ENCODE measurements around the gene PARD3. TPM values are rescaled to one million over a fixed set of nuclear protein-coding genes. Genes with fewer than 3 reads are reported as not detected.

The PARD3 gene
- total and polyA plus RNA-seq, 2 experiments from 2014 or later = 47.2 to 59.7 TPM

DNA sequence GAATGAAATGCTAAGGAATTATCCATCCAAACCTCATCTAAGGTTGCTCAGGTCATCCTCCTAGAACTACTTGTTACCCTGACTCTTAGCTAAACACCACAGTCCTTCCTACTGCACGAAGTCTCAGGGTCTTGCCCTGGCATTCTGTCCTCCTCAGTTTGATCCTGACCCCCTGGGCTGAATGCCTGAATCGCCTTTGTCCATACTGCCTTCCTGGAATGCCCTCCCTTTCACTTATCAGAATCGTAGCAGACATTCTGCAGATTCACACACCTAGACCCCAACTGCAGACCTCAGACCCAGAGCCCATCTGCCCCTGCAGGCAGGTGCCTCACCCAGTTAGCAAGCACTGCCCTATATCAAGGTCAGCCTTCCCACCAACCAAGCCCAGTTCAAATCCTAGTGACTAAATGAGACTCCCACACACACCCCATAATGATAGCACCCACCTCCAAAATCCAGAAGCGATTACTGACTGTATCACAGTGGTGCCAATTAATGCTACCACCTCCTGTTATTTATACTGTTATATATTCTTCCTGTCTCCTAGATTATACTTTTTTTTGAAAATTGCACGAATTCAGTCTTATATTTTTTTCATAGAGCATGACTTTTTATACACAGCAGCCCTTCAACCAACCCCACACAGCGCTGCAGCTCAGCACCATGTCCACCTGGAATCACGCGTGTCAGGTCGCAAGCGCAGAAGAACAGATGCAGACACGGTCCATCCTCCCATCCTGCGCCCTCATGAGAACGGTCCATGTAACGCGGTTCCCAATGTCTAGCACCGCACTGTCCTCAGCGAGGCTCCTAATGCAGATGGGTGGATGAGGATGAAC, 3.7 kb downstream of the PARD3 start:
- Histone ChIP-seq H3K9me2 (replicated peaks; ENCODE audit: insufficient read depth) (no peaks in the 10 kb centered on the region), H3K9me3 (ENCODE audit: low read depth) (no peaks in the 10 kb centered on the region), H3K4me3 (no peak overlapping the region), H3K27me3 (no peaks in the 10 kb centered on the region), H3K79me2 (peaks cover 79% of the 10 kb centered on the region), H3K27ac (no peak overlapping the region), H4K20me1 (ENCODE audit: insufficient read depth, poor library complexity, severe bottlenecking) (peaks cover 73% of the 10 kb centered on the region), H3K4me1 (ENCODE audit: insufficient read depth) (peaks cover 23% of the 10 kb centered on the region), H3K4me2 (no peak overlapping the region), H3K36me3 (replicated peaks; ENCODE audit: insufficient read depth, low read depth) (no peaks in the 10 kb centered on the region), H2AFZ (no peak overlapping the region)
- 89% methylated on average over 17 of the region's 17 CpGs for WGBS (ENCODE audit: low lambda C conversion rate, missing lambda C conversion rate)
- no peak for TF ChIP-seq EZH2 (IDR thresholded peaks at IDR 0.05; ENCODE audit: borderline replicate concordance)
- no peak for TF ChIP-seq EZH2phosphoT487 (IDR thresholded peaks at IDR 0.05; ENCODE audit: low read depth, severe bottlenecking, unreplicated experiment)
- no peak for TF ChIP-seq CTCF (IDR thresholded peaks at IDR 0.05; ENCODE audit: poor library complexity)
- DNase-seq (ENCODE audit: low spot score) = no peak

- H3K27me3 ChIP-seq = no peaks in the 10 kb centered on the region
- no peaks in the 10 kb centered on the region for H3K9me2 ChIP-seq (replicated peaks; ENCODE audit: insufficient read depth)
- no peak overlapping the region for H3K27ac ChIP-seq
- H3K9me3 ChIP-seq (ENCODE audit: low read depth) = no peaks in the 10 kb centered on the region
- TF ChIP-seq CTCF (IDR thresholded peaks at IDR 0.05; ENCODE audit: poor library complexity) = no peak
- no peak for TF ChIP-seq EZH2phosphoT487 (IDR thresholded peaks at IDR 0.05; ENCODE audit: low read depth, severe bottlenecking, unreplicated experiment)
- TF ChIP-seq EZH2 (IDR thresholded peaks at IDR 0.05; ENCODE audit: borderline replicate concordance) = no peak
- peaks cover 95% of the 10 kb centered on the region for H3K79me2 ChIP-seq
- no peaks in the 10 kb centered on the region for H3K36me3 ChIP-seq (replicated peaks; ENCODE audit: insufficient read depth, low read depth)
- WGBS (ENCODE audit: low lambda C conversion rate, missing lambda C conversion rate) = 93% methylated on average over 3 of the region's 3 CpGs
- H2AFZ ChIP-seq = no peak overlapping the region
- peaks cover 18% of the 10 kb centered on the region for H3K4me1 ChIP-seq (ENCODE audit: insufficient read depth)
- no peak for DNase-seq (ENCODE audit: low spot score)
- no peak overlapping the region for H3K4me3 ChIP-seq
- peaks cover 83% of the 10 kb centered on the region for H4K20me1 ChIP-seq (ENCODE audit: insufficient read depth, poor library complexity, severe bottlenecking)
- H3K4me2 ChIP-seq = peak overlapping the region; percentile 77
Measured at GRCh38 chr10:34809796-34810195, 5.3 kb downstream of the PARD3 start.

DNA sequence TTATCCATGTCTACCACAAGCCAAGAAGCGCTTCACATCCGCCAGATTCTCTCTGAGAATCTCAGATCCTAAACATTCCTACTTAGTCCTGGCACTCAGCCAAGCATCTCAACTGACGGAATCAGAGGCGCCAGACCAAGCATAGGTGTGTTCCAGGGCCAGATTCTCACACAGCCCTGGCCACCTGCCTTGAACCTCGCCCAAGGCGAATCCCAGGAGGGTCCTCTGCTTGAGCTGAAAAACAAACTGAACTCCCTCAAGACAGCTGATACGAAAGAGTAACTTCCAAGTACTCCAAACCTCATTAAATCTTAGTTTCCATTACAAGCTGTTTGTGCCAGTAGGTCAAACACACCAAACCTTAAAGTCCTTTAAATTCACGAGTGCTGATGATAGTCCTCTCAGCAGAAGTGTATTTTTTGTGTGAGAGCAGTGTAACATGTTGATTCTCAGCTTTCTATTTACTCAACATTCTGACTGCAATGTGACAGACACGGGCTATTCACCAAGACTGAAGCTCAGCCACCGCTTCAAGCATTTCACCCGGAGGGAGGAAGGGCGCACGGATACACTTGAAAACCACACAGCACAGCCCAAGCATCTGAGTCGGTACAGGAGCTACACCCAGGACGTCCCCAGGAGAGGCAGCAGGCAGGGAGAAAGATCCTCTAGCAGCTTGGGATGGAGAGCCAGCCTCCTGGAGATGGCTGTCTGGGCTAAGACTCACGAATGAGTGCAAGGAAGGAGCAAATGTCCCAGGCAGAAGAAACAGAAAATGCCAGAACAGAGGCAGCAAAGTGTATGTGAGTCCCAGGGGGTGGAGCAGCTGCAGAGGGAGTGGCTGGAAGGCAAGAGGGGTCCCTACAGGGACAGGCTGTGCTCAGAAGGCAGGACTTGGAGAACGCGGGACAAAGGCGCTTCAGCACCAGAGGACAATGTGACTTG, 6.0 kb downstream of the PARD3 start:
- H3K4me2 ChIP-seq = peak overlapping the region; percentile 77
- H3K27me3 ChIP-seq = no peaks in the 10 kb centered on the region
- DNase-seq (ENCODE audit: low spot score) = peak; percentile 59
- no peak overlapping the region for H3K4me3 ChIP-seq
- H2AFZ ChIP-seq = no peak overlapping the region
- 30% methylated on average over 19 of the region's 19 CpGs for WGBS (ENCODE audit: low lambda C conversion rate, missing lambda C conversion rate)
- H4K20me1 ChIP-seq (ENCODE audit: insufficient read depth, poor library complexity, severe bottlenecking) = peaks cover 84% of the 10 kb centered on the region
- no peak for TF ChIP-seq EZH2phosphoT487 (IDR thresholded peaks at IDR 0.05; ENCODE audit: low read depth, severe bottlenecking, unreplicated experiment)
- TF ChIP-seq CTCF (IDR thresholded peaks at IDR 0.05; ENCODE audit: poor library complexity) = no peak
- no peak for TF ChIP-seq EZH2 (IDR thresholded peaks at IDR 0.05; ENCODE audit: borderline replicate concordance)
- H3K9me2 ChIP-seq (replicated peaks; ENCODE audit: insufficient read depth) = no peaks in the 10 kb centered on the region
- H3K27ac ChIP-seq = peak overlapping the region; percentile 36
- peaks cover 99% of the 10 kb centered on the region for H3K79me2 ChIP-seq
- H3K36me3 ChIP-seq (replicated peaks; ENCODE audit: insufficient read depth, low read depth) = no peaks in the 10 kb centered on the region
- H3K9me3 ChIP-seq (ENCODE audit: low read depth) = no peaks in the 10 kb centered on the region
- H3K4me1 ChIP-seq (ENCODE audit: insufficient read depth) = peaks cover 18% of the 10 kb centered on the region
